AG04450 (cell line): ENCODE measurements around the gene TCP11L1. TPM values are rescaled to one million over a fixed set of nuclear protein-coding genes. Genes with fewer than 3 reads are reported as not detected.

Source experiments
- CTCF ChIA-PET: fragments of 300-600, 350-600 bp; formaldehyde crosslinking; extraction: SDS; loops from one replicate; lab custom pipeline; 2022; ENCODE audit warnings: antibody characterized with exemption, inconsistent platforms; lab: Charles Lee
- POLR2A ChIA-PET: fragments of 350-600 bp; formaldehyde crosslinking; extraction: SDS; loops from one replicate; lab custom pipeline; 2021; ENCODE audit warnings: antibody characterized with exemption, inconsistent platforms; lab: Yijun Ruan, JAX
- DNase-seq: peaks from one replicate; pipeline ENCODE4 v3.0.0-alpha.2; 2011; ENCODE audit warnings: low read depth, low spot score
- H3K27ac ChIP-seq: one replicate; pipeline ENCODE4 v1.5.1; 2012; ENCODE audit warnings: low read depth, low read length, control low read depth
- H3K27me3 ChIP-seq: one replicate; pipeline ENCODE4 v1.6.0; 2012; ENCODE audit warnings: low read length; ENCODE audit not compliant: control insufficient read depth, insufficient read depth
- H3K4me3 ChIP-seq: 2 replicates; pipeline ENCODE4 v1.5.1; 2011; ENCODE audit warnings: mild to moderate bottlenecking, low read depth, low read length, control low read depth
- H3K9me3 ChIP-seq: 2 replicates; pipeline ENCODE4 v1.5.1; 2012; ENCODE audit warnings: low read length; ENCODE audit not compliant: control insufficient read depth, insufficient read depth
- polyA plus RNA-seq: library from polyadenylated mRNA; depleted of rRNA; stranded (reverse); fragments of >200 nt; gene quantifications from 2 replicates; pipeline ENCODE4 v1.2.3, GENCODE V29; 2011
- TF ChIP-seq, protein P1 (sequence below): IDR thresholded peaks from 2 replicates; pipeline ENCODE4 v1.5.1; 2011; ENCODE audit warnings: low read depth, low read length, control low read depth, inconsistent platforms

TCP11L1 gene
- polyA plus RNA-seq, 1 experiment, result 21.4 TPM

GRCh38 chr11:33089776-33090175 lies 50.4 kb downstream of the TCP11L1 start:
- no peaks in the 10 kb centered on the region for H3K9me3 ChIP-seq
- no peak overlapping the region for H3K27ac ChIP-seq
- peak; percentile 1 for DNase-seq
- H3K4me3 ChIP-seq, result no peak overlapping the region
- no peaks in the 10 kb centered on the region for H3K27me3 ChIP-seq
- ChIA-PET POLR2A (no interaction called here), CTCF (no interaction called here)
- TF ChIP-seq, protein P1, sequence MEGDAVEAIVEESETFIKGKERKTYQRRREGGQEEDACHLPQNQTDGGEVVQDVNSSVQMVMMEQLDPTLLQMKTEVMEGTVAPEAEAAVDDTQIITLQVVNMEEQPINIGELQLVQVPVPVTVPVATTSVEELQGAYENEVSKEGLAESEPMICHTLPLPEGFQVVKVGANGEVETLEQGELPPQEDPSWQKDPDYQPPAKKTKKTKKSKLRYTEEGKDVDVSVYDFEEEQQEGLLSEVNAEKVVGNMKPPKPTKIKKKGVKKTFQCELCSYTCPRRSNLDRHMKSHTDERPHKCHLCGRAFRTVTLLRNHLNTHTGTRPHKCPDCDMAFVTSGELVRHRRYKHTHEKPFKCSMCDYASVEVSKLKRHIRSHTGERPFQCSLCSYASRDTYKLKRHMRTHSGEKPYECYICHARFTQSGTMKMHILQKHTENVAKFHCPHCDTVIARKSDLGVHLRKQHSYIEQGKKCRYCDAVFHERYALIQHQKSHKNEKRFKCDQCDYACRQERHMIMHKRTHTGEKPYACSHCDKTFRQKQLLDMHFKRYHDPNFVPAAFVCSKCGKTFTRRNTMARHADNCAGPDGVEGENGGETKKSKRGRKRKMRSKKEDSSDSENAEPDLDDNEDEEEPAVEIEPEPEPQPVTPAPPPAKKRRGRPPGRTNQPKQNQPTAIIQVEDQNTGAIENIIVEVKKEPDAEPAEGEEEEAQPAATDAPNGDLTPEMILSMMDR, result no peak

DNA sequence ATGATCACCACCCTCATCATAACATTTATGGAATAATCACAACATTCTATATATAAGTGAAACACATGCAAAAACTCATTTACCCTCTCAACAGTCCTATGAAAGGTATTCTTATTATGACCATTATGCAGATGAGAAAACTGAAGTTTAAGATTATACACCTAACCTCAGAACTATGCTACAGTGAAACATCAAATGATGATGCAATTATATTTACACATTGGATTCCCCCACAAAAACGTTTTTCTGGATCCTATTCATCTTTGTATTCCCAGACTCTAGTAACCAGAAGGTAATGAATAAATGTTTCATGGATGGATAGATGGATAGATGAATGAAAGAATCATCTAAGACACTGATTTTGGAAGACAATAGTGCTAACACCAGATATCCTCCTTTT lies 54.8 kb downstream of the TCP11L1 start:
- no peak for DNase-seq
- no peak overlapping the region for H3K4me3 ChIP-seq
- POLR2A ChIA-PET, result no interaction called here
- H3K27me3 ChIP-seq, result no peaks in the 10 kb centered on the region
- TF ChIP-seq, protein P1, result no peak
- no peak overlapping the region for H3K27ac ChIP-seq
- no peaks in the 10 kb centered on the region for H3K9me3 ChIP-seq
- CTCF ChIA-PET, result no interaction called here

- H3K27me3 ChIP-seq, result no peaks in the 10 kb centered on the region
- H3K9me3 ChIP-seq, result no peaks in the 10 kb centered on the region
- POLR2A ChIA-PET, result no interaction called here
- DNase-seq, result no peak
- no peak overlapping the region for H3K27ac ChIP-seq
- no peak overlapping the region for H3K4me3 ChIP-seq
- CTCF ChIA-PET, result no interaction called here
- TF ChIP-seq, protein P1, result no peak
Measured at GRCh38 chr11:33103836-33104235, 64.5 kb downstream of the TCP11L1 start.

GRCh38 chr11:33109294-33109895 lies 70.0 kb downstream of the TCP11L1 start:
- Histone ChIP-seq H3K9me3 (no peaks in the 10 kb centered on the region), H3K27ac (no peak overlapping the region), H3K27me3 (no peaks in the 10 kb centered on the region), H3K4me3 (no peak overlapping the region)
- ChIA-PET CTCF (interaction anchor here (1.6 kb wide), 1 partner anchor 301 kb away, joined by 3 read pairs; no protein-coding TSS in a partner anchor), POLR2A (no interaction called here)
- no peak for DNase-seq
- TF ChIP-seq, protein P1, result no peak

DNA sequence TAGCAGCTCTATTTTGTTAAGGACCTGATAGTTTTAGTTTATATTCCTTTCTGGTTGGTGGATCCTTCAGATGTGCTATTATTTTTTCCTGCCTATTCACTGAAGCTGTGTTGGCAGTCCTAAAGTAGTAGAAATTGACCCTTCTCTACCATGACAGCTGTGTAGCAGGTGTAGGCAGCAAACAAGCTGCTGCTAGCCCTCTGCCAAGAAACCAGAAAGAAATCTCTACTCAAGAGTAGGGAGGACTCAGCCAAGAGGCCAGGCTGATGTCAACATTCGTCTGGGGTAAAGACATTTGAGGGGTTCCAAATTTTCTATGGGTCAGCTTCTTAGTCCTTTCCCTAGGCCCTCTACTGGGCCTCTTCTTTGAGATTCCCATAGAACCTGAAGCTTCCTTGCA lies 70.7 kb downstream of the TCP11L1 start:
- H3K9me3 ChIP-seq, result no peaks in the 10 kb centered on the region
- ChIA-PET CTCF (interaction anchor here (0.7 to 1.6 kb wide), 2 partner anchors 54 to 301 kb away, joined by 3 read pairs; no protein-coding TSS in a partner anchor), POLR2A (no interaction called here)
- TF ChIP-seq, protein P1, result no peak
- no peaks in the 10 kb centered on the region for H3K27me3 ChIP-seq
- H3K4me3 ChIP-seq, result no peak overlapping the region
- peak; percentile 8 for DNase-seq
- H3K27ac ChIP-seq, result no peak overlapping the region
